OCI-LY7 (cell line): ENCODE results near the gene RAPGEF2.

Source experiments
- CTCF ChIP-seq: fragments of 200-600 bp; sonication (generic); conservative IDR thresholded peaks from 2 replicates; pipeline ENCODE4 v1.5.1; 2014; ENCODE audit warnings: mild to moderate bottlenecking, antibody characterized with exemption, low read length, moderate library complexity, mixed read lengths
- EZH2phosphoT487 ChIP-seq: fragments of 200-600 bp; sonication (generic); IDR thresholded peaks from 2 replicates; pipeline ENCODE4 v1.6.1; 2018; ENCODE audit warnings: low read depth, borderline replicate concordance, mild to moderate bottlenecking, mixed run types, antibody characterized with exemption, low read length, moderate library complexity, mixed read lengths

GRCh38 chr4:159106636-159107035 is 3.8 kb downstream of the RAPGEF2 start:
- TF ChIP-seq CTCF (no peak), EZH2phosphoT487 (no peak)
